IMR-90 (cell line): ENCODE results near the gene ASB5. TPM values are rescaled to one million over a fixed set of nuclear protein-coding genes. Genes with fewer than 3 reads are reported as not detected.

Source experiments
- ATAC-seq: fragments of 200-7000 bp; cut with Tn5 transposase; 2 replicates; pipeline ENCODE4 v1.9.1; 2020; ENCODE audit warnings: low read depth, mild to moderate bottlenecking, moderate library complexity
- BruUV-seq: library from RNA; stranded (reverse); fragments of 400-500 nt; replicated peaks from 2 replicates; lab custom pipeline; 2021; lab: Mats Ljungman, UMichigan
- CTCF ChIA-PET: fragments of 300-600 bp; formaldehyde crosslinking; extraction: SDS; loops from one replicate; lab custom pipeline; 2021; ENCODE audit warnings: antibody characterized with exemption; lab: Yijun Ruan, JAX
- POLR2A ChIA-PET: fragments of 300-600 bp; sonication (Branson Sonifier 250); formaldehyde crosslinking; loops from one replicate; lab custom pipeline; 2022; ENCODE audit warnings: antibody characterized with exemption; ENCODE audit not compliant: unreplicated experiment; lab: Charles Lee
- DNase-seq: peaks from one replicate; pipeline ENCODE4 v3.0.0; 2013
- H2AFZ ChIP-seq: replicated peaks from 2 replicates; pipeline ENCODE3; 2013; ENCODE audit warnings: low read length, mild to moderate bottlenecking; ENCODE audit not compliant: poor library complexity
- H2AK5ac ChIP-seq: 2 replicates; pipeline ENCODE4 v1.6.1; 2013; ENCODE audit warnings: low read depth, low read length, inconsistent platforms
- H2AK9ac ChIP-seq: replicated peaks from 2 replicates; pipeline ENCODE3; 2013; ENCODE audit warnings: mild to moderate bottlenecking, low read depth, low read length, moderate library complexity; ENCODE audit not compliant: poor library complexity
- H2BK120ac ChIP-seq: 2 replicates; pipeline ENCODE4 v1.6.1; 2013; ENCODE audit warnings: low read depth, low read length, inconsistent platforms
- H2BK15ac ChIP-seq: 3 replicates; pipeline ENCODE4 v1.6.1; 2013; ENCODE audit warnings: low read depth, low read length, inconsistent platforms
- H2BK20ac ChIP-seq: 2 replicates; pipeline ENCODE4 v1.6.1; 2013; ENCODE audit warnings: low read depth, mild to moderate bottlenecking, inconsistent platforms, low read length, moderate library complexity
- H2BK5ac ChIP-seq: 2 replicates; pipeline ENCODE4 v1.6.1; 2013; ENCODE audit warnings: mild to moderate bottlenecking, low read depth, low read length, inconsistent platforms; ENCODE audit not compliant: poor library complexity, severe bottlenecking
- H3K14ac ChIP-seq: replicated peaks from 2 replicates; pipeline ENCODE4 v1.6.1; 2013; ENCODE audit warnings: low read depth, low read length, inconsistent platforms
- H3K18ac ChIP-seq: 2 replicates; pipeline ENCODE4 v1.6.1; 2013; ENCODE audit warnings: low read depth, low read length, control low read depth
- H3K23ac ChIP-seq: 2 replicates; pipeline ENCODE4 v1.6.1; 2013; ENCODE audit warnings: low read depth, low read length, inconsistent platforms
- H3K27ac ChIP-seq: 2 replicates; pipeline ENCODE4 v1.5.1; 2013; ENCODE audit warnings: mild to moderate bottlenecking, control low read depth, low read length; ENCODE audit not compliant: insufficient read depth
- H3K27me3 ChIP-seq: 2 replicates; pipeline ENCODE4 v1.6.1; 2013; ENCODE audit warnings: low read length; ENCODE audit not compliant: control insufficient read depth, insufficient read depth
- H3K36me3 ChIP-seq: 2 replicates; pipeline ENCODE4 v1.6.1; 2013; ENCODE audit warnings: low read length, mixed read lengths; ENCODE audit not compliant: control insufficient read depth, insufficient read depth
- H3K4ac ChIP-seq: 2 replicates; pipeline ENCODE4 v1.6.1; 2013; ENCODE audit warnings: low read depth, low read length, inconsistent platforms
- H3K4me1 ChIP-seq: 2 replicates; pipeline ENCODE4 v1.6.1; 2013; ENCODE audit warnings: low read length, mixed read lengths; ENCODE audit not compliant: control insufficient read depth, insufficient read depth
- H3K4me2 ChIP-seq: 2 replicates; pipeline ENCODE4 v1.6.1; 2013; ENCODE audit warnings: low read depth, mild to moderate bottlenecking, control low read depth, low read length, moderate library complexity
- H3K4me3 ChIP-seq: 2 replicates; pipeline ENCODE4 v1.5.1; 2013; ENCODE audit warnings: low read depth, mild to moderate bottlenecking, control low read depth, low read length, moderate library complexity; ENCODE audit not compliant: insufficient read depth
- H3K56ac ChIP-seq: 2 replicates; pipeline ENCODE4 v1.6.1; 2013; ENCODE audit warnings: low read length, inconsistent platforms; ENCODE audit not compliant: insufficient read depth; ENCODE audit errors: extremely low read depth
- H3K79me1 ChIP-seq, 2 experiments: 2 replicates each; pipeline ENCODE4 v1.6.1; 2013; ENCODE audit warnings: low read length in 2 of 2, inconsistent platforms in 1 of 2, low read depth in 1 of 2
- H3K9ac ChIP-seq: 2 replicates; pipeline ENCODE4 v1.6.1; 2013; ENCODE audit warnings: low read depth, low read length, control low read depth
- H3K9me1 ChIP-seq: 2 replicates; pipeline ENCODE4 v1.6.1; 2013; ENCODE audit warnings: low read length, inconsistent platforms; ENCODE audit not compliant: insufficient read depth
- H3K9me3 ChIP-seq: 2 replicates; pipeline ENCODE4 v1.6.1; 2013; ENCODE audit warnings: low read length; ENCODE audit not compliant: control insufficient read depth, insufficient read depth
- H4K20me1 ChIP-seq: 2 replicates; pipeline ENCODE4 v1.6.1; 2013; ENCODE audit warnings: low read length, inconsistent platforms; ENCODE audit not compliant: insufficient read depth
- H4K5ac ChIP-seq: 2 replicates; pipeline ENCODE4 v1.6.1; 2013; ENCODE audit warnings: mild to moderate bottlenecking, low read depth, low read length, control low read depth
- H4K8ac ChIP-seq, 2 experiments: 2 replicates each; pipeline ENCODE4 v1.6.1; 2013; ENCODE audit warnings: low read depth in 2 of 2, low read length in 2 of 2, control low read depth in 1 of 2, inconsistent platforms in 1 of 2
- H4K91ac ChIP-seq: 2 replicates; pipeline ENCODE4 v1.6.1; 2013; ENCODE audit warnings: low read depth, low read length, inconsistent platforms; ENCODE audit not compliant: insufficient read depth
- BHLHE40 ChIP-seq: fragments of 150-350 bp; IDR thresholded peaks from 2 replicates; pipeline ENCODE4 v1.6.1; 2016; ENCODE audit warnings: mild to moderate bottlenecking, low read depth, low read length
- CEBPB ChIP-seq: IDR thresholded peaks from 2 replicates; pipeline ENCODE4 v1.6.1; 2012; ENCODE audit warnings: low read depth, low read length, improper control_type of control experiment
- CTCF ChIP-seq: conservative IDR thresholded peaks from 2 replicates; pipeline ENCODE4 v1.5.1; 2012; ENCODE audit warnings: mild to moderate bottlenecking, low read depth, low read length, improper control_type of control experiment
- FOS ChIP-seq: fragments of 150-350 bp; IDR thresholded peaks from 2 replicates; pipeline ENCODE4 v1.6.1; 2016; ENCODE audit warnings: low read depth, low read length
- MAFK ChIP-seq: IDR thresholded peaks from 2 replicates; pipeline ENCODE4 v1.6.1; 2012; ENCODE audit warnings: low read depth, low read length, improper control_type of control experiment
- MXI1 ChIP-seq: IDR thresholded peaks from 2 replicates; pipeline ENCODE4 v1.6.1; 2012; ENCODE audit warnings: low read depth, mild to moderate bottlenecking, low read length, moderate library complexity, borderline replicate concordance
- POLR2A ChIP-seq: IDR thresholded peaks from 2 replicates; pipeline ENCODE4 v1.6.1; 2012; ENCODE audit warnings: mild to moderate bottlenecking, low read depth, low read length
- RAD21 ChIP-seq: IDR thresholded peaks from 2 replicates; pipeline ENCODE4 v1.6.1; 2012; ENCODE audit warnings: low read length, improper control_type of control experiment
- RCOR1 ChIP-seq: IDR thresholded peaks from 2 replicates; pipeline ENCODE4 v1.6.1; 2012; ENCODE audit warnings: mild to moderate bottlenecking, low read length, improper control_type of control experiment; ENCODE audit not compliant: insufficient replicate concordance
- SMC3 ChIP-seq: fragments of 150-350 bp; IDR thresholded peaks from 2 replicates; pipeline ENCODE4 v1.6.1; 2016; ENCODE audit warnings: low read depth, mild to moderate bottlenecking, antibody characterized with exemption, low read length, moderate library complexity
- WGBS, 2 experiments: methylation state at CpG; one replicate each; pipeline versions ENCODE4 v1.1.5 to v1.1.7; 2013; ENCODE audit warnings: missing lambda C conversion rate in 2 of 2; ENCODE audit not compliant: insufficient read length in 1 of 2; ENCODE audit errors: extremely low coverage in 2 of 2; 5-methylcytosine and 5-hydroxymethylcytosine counted together
- dilution Hi-C: fragments of 300-500 bp; cut with HindIII; formaldehyde crosslinking; loops from one replicate; pipeline ENCODE4 v1.14.3; 2018; ENCODE audit warnings: low sequenced_read_pairs; ENCODE audit not compliant: unreplicated experiment
- in situ Hi-C: fragments of 300-500 bp; cut with MboI; formaldehyde crosslinking; loops from 3 replicates; pipeline ENCODE4 v1.14.3; 2019; ENCODE audit warnings: low sequenced_read_pairs, inconsistent platforms, mixed read lengths
- intact Hi-C: fragments of 100-400 bp; cut with micrococcal nuclease; formaldehyde crosslinking; loops from 2 replicates; pipeline ENCODE4 v1.10.0; 2022
- polyA plus RNA-seq, 3 experiments: library from polyadenylated mRNA; depleted of rRNA; stranded (reverse); fragments of >200 nt; gene quantifications; 2 replicates each; pipeline ENCODE4 v1.2.3, GENCODE V29; 2012; ENCODE audit warnings: low replicate concordance in 1 of 3
- total RNA-seq: library from RNA; depleted of rRNA; stranded (reverse); fragments of >200 nt; gene quantifications from 2 replicates; pipeline ENCODE4 v1.2.3, GENCODE V29; 2012
- TF ChIP-seq, protein P1 (sequence below): fragments of 150-350 bp; IDR thresholded peaks from 2 replicates; pipeline ENCODE4 v1.6.1; 2016; ENCODE audit warnings: low read depth, mild to moderate bottlenecking, low read length, moderate library complexity, borderline replicate concordance

ASB5 gene
- total and polyA plus RNA-seq, 2 of the 4 experiments (the other 2 are of a cell fraction) = 0.18 to 0.21 TPM

DNA sequence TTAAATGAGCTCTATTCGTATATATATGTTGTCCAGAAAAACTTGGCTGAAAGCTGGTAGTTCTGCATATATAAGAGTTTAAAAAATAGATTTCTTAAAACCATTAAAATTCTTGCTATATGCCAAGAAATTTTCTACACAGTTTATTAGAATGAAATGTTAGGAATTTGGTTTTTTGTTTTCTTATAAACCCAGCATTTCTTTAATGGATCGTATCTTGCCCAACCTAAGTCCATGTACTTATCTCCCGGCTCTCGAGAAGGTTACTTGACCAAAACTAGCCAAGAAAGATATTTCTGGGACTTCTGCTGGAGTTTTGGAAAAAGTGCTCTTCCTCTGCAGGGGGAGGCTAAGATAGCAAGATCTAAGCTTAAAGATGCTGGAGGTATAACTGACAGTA is 4.7 kb upstream of the ASB5 start:
- BruUV-seq = no TSS peak
- H3K4me2 ChIP-seq = no peak overlapping the region
- ATAC-seq (no peak), DNase-seq (no peak)
- no peak overlapping the region; the same call in 1 of the 2 replicates for H3K56ac ChIP-seq
- no peaks in the 10 kb centered on the region for H3K9me3 ChIP-seq
- H3K9me1 ChIP-seq = peaks cover 9% of the 10 kb centered on the region
- peak overlapping the region; percentile 48 to 54; a peak in 2 of 4 replicates for H4K8ac ChIP-seq
- H3K23ac ChIP-seq = peak overlapping the region; percentile 55
- no peak overlapping the region for H2AFZ ChIP-seq
- peak overlapping the region; percentile 99 for H2BK120ac ChIP-seq
- H3K27me3 ChIP-seq = no peaks in the 10 kb centered on the region
- WGBS, 2 experiments = no CpG with 5 or more reads among the region's 4 CpGs
- H3K4ac ChIP-seq = peak overlapping the region; percentile 49; the same call in 1 of the 2 replicates
- no peak overlapping the region for H3K27ac ChIP-seq
- peak overlapping the region; percentile 80; the same call in 1 of the 2 replicates for H4K91ac ChIP-seq
- peaks cover 0 to 2% of the 10 kb centered on the region in 2 experiments; a peak in 1 of 4 replicates for H3K79me1 ChIP-seq
- no peaks in the 10 kb centered on the region for H3K36me3 ChIP-seq
- TF ChIP-seq MAFK (no peak), POLR2A (no peak), SMC3 (no peak), CEBPB (no peak), CTCF (no peak), RAD21 (no peak), BHLHE40 (no peak), MXI1 (no peak), RCOR1 (no peak), FOS (no peak)
- TF ChIP-seq, protein P1, sequence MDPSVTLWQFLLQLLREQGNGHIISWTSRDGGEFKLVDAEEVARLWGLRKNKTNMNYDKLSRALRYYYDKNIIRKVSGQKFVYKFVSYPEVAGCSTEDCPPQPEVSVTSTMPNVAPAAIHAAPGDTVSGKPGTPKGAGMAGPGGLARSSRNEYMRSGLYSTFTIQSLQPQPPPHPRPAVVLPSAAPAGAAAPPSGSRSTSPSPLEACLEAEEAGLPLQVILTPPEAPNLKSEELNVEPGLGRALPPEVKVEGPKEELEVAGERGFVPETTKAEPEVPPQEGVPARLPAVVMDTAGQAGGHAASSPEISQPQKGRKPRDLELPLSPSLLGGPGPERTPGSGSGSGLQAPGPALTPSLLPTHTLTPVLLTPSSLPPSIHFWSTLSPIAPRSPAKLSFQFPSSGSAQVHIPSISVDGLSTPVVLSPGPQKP = no peak
- H2AK5ac ChIP-seq = peak overlapping the region; percentile 62
- no peak overlapping the region for H2AK9ac ChIP-seq
- peak overlapping the region; percentile 39; the same call in 1 of the 2 replicates for H3K18ac ChIP-seq
- peak overlapping the region; percentile 67; the same call in 1 of the 2 replicates for H4K5ac ChIP-seq
- ChIA-PET CTCF (interaction anchor here (0.7 to 0.9 kb wide), 2 partner anchors 13 to 124 kb away, joined by 3 to 4 read pairs; no protein-coding TSS in a partner anchor), POLR2A (no interaction called here)
- H3K14ac ChIP-seq = peak overlapping the region; percentile 61
- no peak overlapping the region for H3K9ac ChIP-seq
- H2BK20ac ChIP-seq = peak overlapping the region; percentile 88
- no peaks in the 10 kb centered on the region for H4K20me1 ChIP-seq
- peaks cover 8% of the 10 kb centered on the region for H3K4me1 ChIP-seq
- dilution Hi-C loops = no loop called here
- peak overlapping the region; percentile 39; the same call in 1 of the 3 replicates for H2BK15ac ChIP-seq
- in situ Hi-C loops = loop anchor here (10.0 kb wide), 1 partner anchor 79 kb away; the partner anchor contains the start of gene SPATA4
- peak overlapping the region; percentile 100 for H2BK5ac ChIP-seq
- H3K4me3 ChIP-seq = no peak overlapping the region
- intact Hi-C loops = no loop called here
